ENCODE results near the gene GLRA2.

GLRA2 gene

DNA sequence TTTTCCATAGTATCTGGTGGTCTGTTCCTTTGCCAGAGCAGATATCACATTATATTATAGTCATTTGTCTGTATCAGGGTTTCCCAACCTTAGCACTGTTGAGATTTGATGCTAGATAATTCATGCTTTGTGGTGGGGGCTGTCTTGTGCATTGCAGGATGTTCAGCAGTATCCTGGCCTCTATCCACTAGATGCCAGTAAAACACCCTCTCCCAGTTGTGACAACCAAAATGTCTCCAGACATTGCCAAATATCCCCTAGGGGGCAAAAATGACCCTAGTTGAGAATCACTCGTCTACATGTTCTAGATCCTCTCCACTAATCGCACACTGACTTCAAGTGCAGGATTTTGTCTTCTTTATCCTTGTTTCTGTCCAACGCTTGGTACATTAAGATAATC is 182.8 kb downstream of the GLRA2 start:
- no peak for DNase-seq (ENCODE audit: low read depth)
- Histone ChIP-seq H3K27me3 (replicated peaks; ENCODE audit: control insufficient read depth, insufficient read depth, low read length) (no peaks in the 10 kb centered on the region), H3K36me3 (ENCODE audit: control insufficient read depth, insufficient read depth, low read length, severe bottlenecking) (no peaks in the 10 kb centered on the region), H3K4me3 (ENCODE audit: low read length) (no peak overlapping the region), H3K9me3 (ENCODE audit: control insufficient read depth, low read length) (no peaks in the 10 kb centered on the region), H3K9ac (ENCODE audit: low read length) (no peak overlapping the region), H3K4me1 (ENCODE audit: control insufficient read depth, insufficient read depth, low read length) (no peaks in the 10 kb centered on the region)

DNA sequence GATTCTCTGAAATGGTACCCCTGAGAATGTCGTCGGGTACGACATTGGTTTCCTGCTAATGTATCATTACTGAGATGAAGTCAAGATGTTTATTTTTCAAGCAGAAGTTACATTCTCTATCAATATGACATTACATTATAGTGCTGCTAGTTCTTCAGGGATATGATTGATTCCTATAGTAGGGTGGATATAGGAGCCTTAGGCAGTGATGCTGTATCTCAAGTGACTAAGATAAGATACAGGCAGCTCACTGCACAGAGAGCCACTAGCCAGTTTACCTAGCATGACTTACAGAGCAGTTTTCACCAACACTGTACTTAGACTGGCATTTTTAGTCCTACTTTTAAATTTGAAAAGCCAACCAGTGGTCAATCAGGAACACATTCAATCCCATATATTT is 188.6 kb downstream of the GLRA2 start:
- no peaks in the 10 kb centered on the region for H3K27me3 ChIP-seq (replicated peaks; ENCODE audit: control insufficient read depth, insufficient read depth, low read length)
- no peaks in the 10 kb centered on the region for H3K36me3 ChIP-seq (ENCODE audit: control insufficient read depth, insufficient read depth, low read length, severe bottlenecking)
- H3K4me3 ChIP-seq (ENCODE audit: low read length): no peak overlapping the region
- H3K9ac ChIP-seq (ENCODE audit: low read length): no peak overlapping the region
- no peaks in the 10 kb centered on the region for H3K9me3 ChIP-seq (ENCODE audit: control insufficient read depth, low read length)
- DNase-seq (ENCODE audit: low read depth): no peak
- no peaks in the 10 kb centered on the region for H3K4me1 ChIP-seq (ENCODE audit: control insufficient read depth, insufficient read depth, low read length)

DNA sequence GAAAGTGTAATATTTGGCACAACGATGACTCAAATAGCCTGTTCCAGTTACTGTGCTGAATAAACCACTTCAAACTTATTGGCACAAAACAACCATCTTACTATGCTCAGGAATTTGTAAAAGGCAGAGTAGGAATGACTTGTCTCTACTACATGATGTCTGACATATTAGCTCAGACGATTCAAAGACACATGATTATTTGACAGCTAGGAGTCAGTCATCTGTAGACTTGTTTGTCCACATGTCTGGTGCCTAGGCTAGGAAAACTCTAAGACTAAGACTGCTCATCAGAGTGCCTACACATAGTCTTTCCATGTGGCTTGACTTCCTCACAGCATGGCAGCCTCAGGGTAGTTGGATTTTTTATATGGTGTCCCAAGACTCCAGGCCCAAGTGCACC is 189.1 kb downstream of the GLRA2 start:
- Histone ChIP-seq H3K4me1 (ENCODE audit: control insufficient read depth, insufficient read depth, low read length) (no peaks in the 10 kb centered on the region), H3K9ac (ENCODE audit: low read length) (no peak overlapping the region), H3K9me3 (ENCODE audit: control insufficient read depth, low read length) (no peaks in the 10 kb centered on the region), H3K36me3 (ENCODE audit: control insufficient read depth, insufficient read depth, low read length, severe bottlenecking) (no peaks in the 10 kb centered on the region), H3K4me3 (ENCODE audit: low read length) (no peak overlapping the region), H3K27me3 (replicated peaks; ENCODE audit: control insufficient read depth, insufficient read depth, low read length) (no peaks in the 10 kb centered on the region)
- no peak for DNase-seq (ENCODE audit: low read depth)

DNA sequence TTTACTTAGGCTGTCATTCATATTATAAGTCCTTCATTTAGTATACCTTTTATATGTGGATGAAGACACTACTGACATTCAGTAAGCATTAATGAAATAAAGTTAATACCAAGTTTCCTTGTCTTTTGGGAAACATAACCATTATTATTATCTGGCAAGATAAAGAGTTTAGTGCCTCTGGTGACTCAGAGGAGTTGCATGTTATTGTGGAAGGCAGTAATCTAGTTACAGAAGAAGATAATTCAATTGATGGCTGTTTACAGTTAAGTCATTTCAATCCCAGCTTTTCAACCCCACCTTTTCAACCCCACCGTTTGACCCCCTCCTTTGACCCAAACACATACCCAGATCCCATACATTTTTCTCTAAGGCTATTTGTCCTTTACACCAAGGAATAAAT is 199.7 kb downstream of the GLRA2 start:
- H3K36me3 ChIP-seq (ENCODE audit: control insufficient read depth, insufficient read depth, low read length, severe bottlenecking): no peaks in the 10 kb centered on the region
- no peaks in the 10 kb centered on the region for H3K9me3 ChIP-seq (ENCODE audit: control insufficient read depth, low read length)
- H3K27me3 ChIP-seq (replicated peaks; ENCODE audit: control insufficient read depth, insufficient read depth, low read length): no peaks in the 10 kb centered on the region
- H3K4me1 ChIP-seq (ENCODE audit: control insufficient read depth, insufficient read depth, low read length): no peaks in the 10 kb centered on the region
- DNase-seq (ENCODE audit: low read depth): no peak
- no peak overlapping the region for H3K9ac ChIP-seq (ENCODE audit: low read length)
- H3K4me3 ChIP-seq (ENCODE audit: low read length): no peak overlapping the region

DNA sequence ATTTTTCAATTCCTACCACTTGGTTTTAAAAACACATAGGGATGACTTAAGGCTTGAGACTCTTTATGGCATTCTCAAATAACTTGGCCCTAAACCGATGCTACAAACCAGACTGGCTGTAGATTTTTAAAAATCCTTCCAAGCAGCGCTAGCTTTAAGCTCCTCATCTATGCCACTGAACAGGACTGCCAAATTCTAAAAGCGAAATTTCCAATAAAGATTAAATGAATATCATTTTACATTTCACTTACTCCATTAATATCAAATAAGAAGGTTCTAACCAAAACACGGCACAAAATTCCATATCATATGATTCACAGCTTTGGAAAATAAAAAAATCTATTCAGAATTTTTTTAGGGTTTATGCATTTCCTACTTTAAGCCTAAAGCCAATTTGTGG is 209.3 kb downstream of the GLRA2 start:
- Histone ChIP-seq H3K36me3 (ENCODE audit: control insufficient read depth, insufficient read depth, low read length, severe bottlenecking) (no peaks in the 10 kb centered on the region), H3K9me3 (ENCODE audit: control insufficient read depth, low read length) (no peaks in the 10 kb centered on the region), H3K4me1 (ENCODE audit: control insufficient read depth, insufficient read depth, low read length) (no peaks in the 10 kb centered on the region), H3K9ac (ENCODE audit: low read length) (no peak overlapping the region), H3K4me3 (ENCODE audit: low read length) (no peak overlapping the region), H3K27me3 (replicated peaks; ENCODE audit: control insufficient read depth, insufficient read depth, low read length) (no peaks in the 10 kb centered on the region)
- peak; percentile 35 for DNase-seq (ENCODE audit: low read depth)

DNA sequence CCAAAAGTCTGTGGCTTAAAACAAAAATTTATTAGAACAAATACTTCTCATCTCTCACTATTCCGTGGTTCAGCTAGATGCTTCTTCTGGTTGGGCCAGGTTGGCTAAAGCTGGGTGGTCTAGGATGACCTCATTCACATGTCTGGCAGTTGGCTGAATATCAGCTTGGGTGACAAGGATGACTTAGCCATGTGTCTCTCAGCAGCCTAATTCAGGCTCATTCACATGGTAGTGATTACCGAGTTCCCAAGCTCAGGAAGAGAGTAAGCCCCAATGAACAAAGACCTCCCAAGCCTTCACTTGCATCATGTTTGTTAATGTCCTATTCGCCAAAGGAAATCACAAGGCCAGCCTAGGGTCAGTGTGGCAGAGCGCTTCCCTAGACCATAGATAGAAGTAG is 224.1 kb downstream of the GLRA2 start:
- H3K9ac ChIP-seq (ENCODE audit: low read length): no peak overlapping the region
- H3K36me3 ChIP-seq (ENCODE audit: control insufficient read depth, insufficient read depth, low read length, severe bottlenecking): no peaks in the 10 kb centered on the region
- no peaks in the 10 kb centered on the region for H3K4me1 ChIP-seq (ENCODE audit: control insufficient read depth, insufficient read depth, low read length)
- peaks cover under 1% of the 10 kb centered on the region for H3K9me3 ChIP-seq (ENCODE audit: control insufficient read depth, low read length)
- H3K4me3 ChIP-seq (ENCODE audit: low read length): no peak overlapping the region
- no peak for DNase-seq (ENCODE audit: low read depth)
- no peaks in the 10 kb centered on the region for H3K27me3 ChIP-seq (replicated peaks; ENCODE audit: control insufficient read depth, insufficient read depth, low read length)

DNA sequence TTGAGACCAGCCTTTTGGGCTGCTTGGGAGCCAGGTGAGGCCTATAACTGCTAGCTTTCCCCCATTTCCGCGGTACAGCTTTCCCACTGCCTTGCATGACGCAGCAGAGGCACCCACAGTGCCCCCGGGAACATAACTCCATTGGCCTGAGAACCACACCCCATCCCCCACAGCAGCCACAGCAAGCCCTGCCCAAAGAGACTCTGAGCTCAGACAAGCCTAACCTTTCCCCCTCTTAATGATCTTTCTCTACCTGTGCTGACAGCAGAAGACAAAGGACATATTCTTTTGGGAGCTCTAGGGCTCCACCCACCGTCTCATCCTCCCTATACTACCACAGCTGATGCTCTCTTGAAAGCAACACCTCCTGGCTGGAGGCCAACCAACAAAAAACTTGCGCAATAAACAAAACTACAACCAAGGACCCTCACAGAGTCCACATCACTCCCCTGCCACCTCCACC is 228.7 kb downstream of the GLRA2 start:
- H3K4me1 ChIP-seq (ENCODE audit: control insufficient read depth, insufficient read depth, low read length): no peaks in the 10 kb centered on the region
- no peak overlapping the region for H3K9ac ChIP-seq (ENCODE audit: low read length)
- DNase-seq (ENCODE audit: low read depth): no peak
- H3K4me3 ChIP-seq (ENCODE audit: low read length): no peak overlapping the region
- peaks cover 12% of the 10 kb centered on the region for H3K9me3 ChIP-seq (ENCODE audit: control insufficient read depth, low read length)
- no peaks in the 10 kb centered on the region for H3K36me3 ChIP-seq (ENCODE audit: control insufficient read depth, insufficient read depth, low read length, severe bottlenecking)
- no peaks in the 10 kb centered on the region for H3K27me3 ChIP-seq (replicated peaks; ENCODE audit: control insufficient read depth, insufficient read depth, low read length)

DNA sequence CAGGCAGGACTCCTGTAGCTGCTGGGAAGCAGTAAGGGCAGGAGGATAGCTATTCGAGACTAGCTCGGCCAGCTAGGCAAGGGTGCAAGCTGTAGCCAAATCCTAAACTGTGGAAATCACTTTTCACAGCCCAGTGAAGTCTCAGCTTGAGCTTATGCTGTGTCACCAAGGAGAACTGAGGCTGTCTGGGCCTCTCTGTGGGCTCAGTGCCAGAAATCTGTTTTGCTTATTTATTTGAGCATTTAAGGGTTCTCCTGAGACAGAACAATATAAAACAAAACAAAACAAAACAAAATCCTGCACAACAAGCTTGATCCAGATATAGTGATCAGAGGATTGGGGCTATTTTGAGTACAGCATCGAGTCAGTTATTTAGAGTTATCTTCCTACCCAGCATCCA is 246.1 kb downstream of the GLRA2 start:
- H3K36me3 ChIP-seq (ENCODE audit: control insufficient read depth, insufficient read depth, low read length, severe bottlenecking): no peaks in the 10 kb centered on the region
- H3K4me1 ChIP-seq (ENCODE audit: control insufficient read depth, insufficient read depth, low read length): no peaks in the 10 kb centered on the region
- no peak overlapping the region for H3K4me3 ChIP-seq (ENCODE audit: low read length)
- peaks cover 9% of the 10 kb centered on the region for H3K9me3 ChIP-seq (ENCODE audit: control insufficient read depth, low read length)
- no peak overlapping the region for H3K9ac ChIP-seq (ENCODE audit: low read length)
- DNase-seq (ENCODE audit: low read depth): peak; percentile 31
- H3K27me3 ChIP-seq (replicated peaks; ENCODE audit: control insufficient read depth, insufficient read depth, low read length): no peaks in the 10 kb centered on the region

DNA sequence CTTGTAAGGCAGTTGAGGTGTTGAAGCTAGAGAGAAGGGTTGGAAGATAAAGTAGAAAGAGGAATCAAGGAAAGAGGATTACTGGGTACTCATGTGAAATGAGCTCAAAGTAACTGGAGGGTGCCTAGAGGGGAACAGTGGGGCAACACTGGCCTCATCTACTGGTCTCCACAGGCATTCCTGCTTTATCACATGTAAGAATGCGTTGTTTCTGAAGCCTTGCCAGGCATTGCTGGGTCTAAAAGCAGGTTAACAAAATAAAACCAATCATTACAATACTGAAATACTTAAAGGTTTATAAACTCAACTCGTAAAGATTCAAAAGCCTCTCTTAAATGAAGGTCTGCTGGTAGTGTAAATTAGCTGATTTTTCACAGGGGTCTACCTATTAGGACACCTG is 247.6 kb downstream of the GLRA2 start:
- Histone ChIP-seq H3K4me1 (ENCODE audit: control insufficient read depth, insufficient read depth, low read length) (no peaks in the 10 kb centered on the region), H3K36me3 (ENCODE audit: control insufficient read depth, insufficient read depth, low read length, severe bottlenecking) (no peaks in the 10 kb centered on the region), H3K9ac (ENCODE audit: low read length) (no peak overlapping the region), H3K27me3 (replicated peaks; ENCODE audit: control insufficient read depth, insufficient read depth, low read length) (no peaks in the 10 kb centered on the region), H3K4me3 (ENCODE audit: low read length) (no peak overlapping the region), H3K9me3 (ENCODE audit: control insufficient read depth, low read length) (peaks cover 5% of the 10 kb centered on the region)
- DNase-seq (ENCODE audit: low read depth): peak; percentile 4

DNA sequence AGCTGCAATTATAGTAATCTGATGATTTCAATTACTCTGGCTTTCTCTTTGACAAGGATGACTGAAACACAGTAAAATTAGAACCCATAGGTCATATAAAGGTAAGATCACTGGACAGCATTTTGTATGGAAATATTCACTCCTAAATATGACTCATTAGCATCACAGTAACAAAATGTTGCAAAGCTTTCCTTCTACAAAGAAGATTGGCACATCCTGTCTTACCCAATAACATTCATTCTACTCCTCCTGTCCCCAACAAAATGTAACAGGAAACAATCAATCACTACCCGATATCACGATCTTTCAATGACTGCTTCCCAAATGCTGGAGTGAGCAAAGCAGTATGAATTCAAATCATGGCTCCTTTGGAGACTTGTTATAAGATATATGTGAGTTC is 248.2 kb downstream of the GLRA2 start:
- no peaks in the 10 kb centered on the region for H3K4me1 ChIP-seq (ENCODE audit: control insufficient read depth, insufficient read depth, low read length)
- no peak overlapping the region for H3K9ac ChIP-seq (ENCODE audit: low read length)
- no peak overlapping the region for H3K4me3 ChIP-seq (ENCODE audit: low read length)
- DNase-seq (ENCODE audit: low read depth): peak; percentile 42
- no peaks in the 10 kb centered on the region for H3K27me3 ChIP-seq (replicated peaks; ENCODE audit: control insufficient read depth, insufficient read depth, low read length)
- H3K36me3 ChIP-seq (ENCODE audit: control insufficient read depth, insufficient read depth, low read length, severe bottlenecking): no peaks in the 10 kb centered on the region
- H3K9me3 ChIP-seq (ENCODE audit: control insufficient read depth, low read length): peaks cover 5% of the 10 kb centered on the region

DNA sequence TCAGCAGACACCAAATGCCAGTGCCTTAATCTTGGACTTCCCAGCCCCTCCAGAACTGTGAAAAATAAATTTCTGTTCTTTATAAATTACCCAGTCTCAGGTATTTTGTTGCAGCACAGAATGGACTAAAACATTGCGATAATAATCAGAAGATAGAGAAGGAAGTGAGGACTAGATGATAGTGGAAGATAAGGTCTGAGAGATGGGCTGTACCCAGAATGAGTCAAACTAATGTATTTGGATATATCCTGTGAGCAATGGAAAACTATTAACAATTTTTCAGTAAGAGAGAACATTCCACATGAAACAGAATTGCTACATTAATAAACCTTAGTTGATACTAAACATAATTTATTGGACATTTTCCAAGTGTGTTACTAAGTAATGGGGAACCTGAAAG is 250.2 kb downstream of the GLRA2 start:
- Histone ChIP-seq H3K4me1 (ENCODE audit: control insufficient read depth, insufficient read depth, low read length) (no peaks in the 10 kb centered on the region), H3K9me3 (ENCODE audit: control insufficient read depth, low read length) (no peaks in the 10 kb centered on the region), H3K36me3 (ENCODE audit: control insufficient read depth, insufficient read depth, low read length, severe bottlenecking) (no peaks in the 10 kb centered on the region), H3K9ac (ENCODE audit: low read length) (no peak overlapping the region), H3K27me3 (replicated peaks; ENCODE audit: control insufficient read depth, insufficient read depth, low read length) (no peaks in the 10 kb centered on the region), H3K4me3 (ENCODE audit: low read length) (no peak overlapping the region)
- no peak for DNase-seq (ENCODE audit: low read depth)
